ENCODE results near the gene TRPM2.
"Not testable (repeated sequence)": the region's sequence is repeated elsewhere in the genome, so short reads cannot be mapped to it uniquely, and the experiment has no call there.

Gene TRPM2

DNA sequence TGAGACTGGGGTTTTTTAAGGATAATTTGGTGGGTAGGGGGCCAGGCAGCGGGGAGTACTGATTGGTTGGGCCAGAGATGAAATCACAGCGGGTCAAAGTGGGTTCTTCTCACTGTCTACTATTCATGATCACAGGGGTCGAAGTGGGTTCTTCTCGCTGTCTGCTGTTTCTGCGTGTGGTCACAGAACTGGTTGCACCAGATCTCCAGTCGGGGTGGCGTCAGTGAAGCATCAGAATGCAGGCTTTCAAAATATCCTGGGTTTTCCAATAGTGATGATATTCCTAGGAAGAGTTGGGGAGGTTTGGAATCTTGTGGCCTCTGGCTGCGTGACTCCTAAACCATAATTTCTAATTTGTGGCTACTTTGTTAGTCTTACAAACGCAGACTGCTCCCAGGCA lies 45.1 kb downstream of the TRPM2 start:
- no peak for DNase-seq

DNA sequence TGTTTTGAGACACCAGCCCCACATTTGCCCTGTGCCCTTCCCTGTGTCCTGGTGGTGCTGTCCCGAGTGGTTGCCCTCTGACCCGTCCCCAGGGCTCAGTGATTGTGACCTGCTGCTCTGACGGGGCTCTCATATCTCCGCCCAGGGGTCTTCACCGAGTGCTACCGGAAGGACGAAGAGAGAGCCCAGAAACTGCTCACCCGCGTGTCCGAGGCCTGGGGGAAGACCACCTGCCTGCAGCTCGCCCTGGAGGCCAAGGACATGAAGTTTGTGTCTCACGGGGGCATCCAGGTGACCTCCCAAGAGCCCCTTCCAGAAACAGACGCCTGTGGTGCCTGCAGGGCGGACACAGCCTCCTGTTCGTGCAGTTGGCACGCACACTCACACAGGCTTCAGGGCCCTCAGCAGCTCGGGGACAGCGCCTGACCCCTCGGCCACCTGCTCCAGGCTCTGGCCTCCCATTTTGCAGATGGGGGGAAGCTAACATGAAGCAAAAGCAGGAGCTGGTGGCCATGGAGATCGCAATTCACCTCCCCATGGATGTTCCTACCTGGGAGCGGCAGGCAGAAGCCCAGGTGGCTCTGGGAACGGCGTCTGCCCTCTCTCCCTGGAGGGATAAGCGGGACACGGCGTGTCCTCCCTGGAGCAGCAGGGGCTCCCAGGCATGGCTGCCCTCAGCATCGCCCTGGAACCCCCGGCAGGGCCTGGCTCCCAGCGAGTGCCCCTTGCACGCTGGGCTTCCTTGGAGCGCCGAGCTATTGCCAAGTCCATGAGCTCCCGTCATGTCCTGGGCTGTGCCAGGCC lies 45.9 kb downstream of the TRPM2 start:
- DNase-seq, result no peak

DNA sequence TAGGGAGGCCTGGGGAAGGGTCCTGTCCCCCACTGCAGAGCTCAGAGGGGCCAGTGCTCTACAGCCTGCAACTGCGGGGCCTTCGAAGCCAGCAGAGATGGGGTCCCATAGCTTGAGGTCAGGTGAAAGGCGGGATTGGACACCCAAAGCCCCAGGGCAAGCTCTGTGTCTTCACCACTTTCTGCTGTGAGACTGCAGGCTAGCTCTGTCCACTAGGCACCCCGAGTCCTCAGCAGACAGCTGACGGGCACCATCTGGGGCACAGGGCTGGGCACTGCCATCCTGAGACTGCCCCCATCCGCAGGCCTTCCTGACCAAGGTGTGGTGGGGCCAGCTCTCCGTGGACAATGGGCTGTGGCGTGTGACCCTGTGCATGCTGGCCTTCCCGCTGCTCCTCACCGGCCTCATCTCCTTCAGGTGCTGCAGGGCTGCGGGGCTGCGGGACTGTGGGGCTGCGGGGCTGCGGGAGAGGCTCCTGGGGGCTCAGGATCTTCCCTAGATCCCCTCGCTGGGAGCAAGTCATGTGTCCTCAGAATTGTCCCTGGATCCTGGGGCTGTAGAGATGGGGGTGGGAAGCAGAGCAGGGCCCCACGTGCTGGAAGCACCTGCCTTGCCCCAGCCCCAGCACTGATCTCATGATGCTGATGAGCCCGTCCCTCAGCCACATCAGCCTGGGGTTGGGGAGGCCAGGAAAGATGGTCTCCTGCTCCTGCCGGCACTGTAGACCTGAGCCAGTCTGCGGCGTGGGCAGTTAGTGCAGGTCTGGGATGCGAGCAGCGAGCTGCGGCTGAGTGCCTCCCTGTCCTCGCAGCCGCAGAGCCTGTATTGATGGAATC lies 46.8 kb downstream of the TRPM2 start:
- DNase-seq, result no peak

DNA sequence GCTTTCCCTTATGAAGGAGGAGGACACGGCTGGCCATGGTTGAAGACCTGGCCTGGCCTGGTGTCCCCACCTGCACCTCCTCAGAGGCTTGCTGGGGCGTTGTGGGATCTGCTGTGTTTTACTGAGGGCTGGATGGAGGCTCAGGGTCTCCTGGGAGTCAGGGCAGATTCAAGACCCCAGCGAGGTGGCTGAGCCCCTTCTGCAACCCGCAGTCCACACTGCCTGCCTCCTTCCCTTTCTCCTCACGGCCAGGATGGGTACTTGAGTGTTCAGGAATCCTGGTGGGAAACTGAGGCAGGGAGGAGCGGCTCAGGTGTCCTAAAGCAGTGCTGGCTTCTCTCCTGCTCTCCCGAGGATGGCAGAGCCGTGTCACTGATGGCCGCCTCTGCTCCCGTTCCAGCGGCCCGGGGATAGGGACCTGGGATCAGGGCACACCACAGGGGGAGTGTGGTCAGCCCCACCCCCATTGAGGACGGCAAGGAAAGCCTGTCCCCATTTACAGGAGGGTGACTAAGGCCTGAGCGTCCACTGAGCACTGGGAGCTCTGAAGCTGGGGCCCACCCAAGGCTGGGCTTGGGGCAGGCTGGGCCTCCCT lies 47.5 kb downstream of the TRPM2 start:
- DNase-seq, result no peak

DNA sequence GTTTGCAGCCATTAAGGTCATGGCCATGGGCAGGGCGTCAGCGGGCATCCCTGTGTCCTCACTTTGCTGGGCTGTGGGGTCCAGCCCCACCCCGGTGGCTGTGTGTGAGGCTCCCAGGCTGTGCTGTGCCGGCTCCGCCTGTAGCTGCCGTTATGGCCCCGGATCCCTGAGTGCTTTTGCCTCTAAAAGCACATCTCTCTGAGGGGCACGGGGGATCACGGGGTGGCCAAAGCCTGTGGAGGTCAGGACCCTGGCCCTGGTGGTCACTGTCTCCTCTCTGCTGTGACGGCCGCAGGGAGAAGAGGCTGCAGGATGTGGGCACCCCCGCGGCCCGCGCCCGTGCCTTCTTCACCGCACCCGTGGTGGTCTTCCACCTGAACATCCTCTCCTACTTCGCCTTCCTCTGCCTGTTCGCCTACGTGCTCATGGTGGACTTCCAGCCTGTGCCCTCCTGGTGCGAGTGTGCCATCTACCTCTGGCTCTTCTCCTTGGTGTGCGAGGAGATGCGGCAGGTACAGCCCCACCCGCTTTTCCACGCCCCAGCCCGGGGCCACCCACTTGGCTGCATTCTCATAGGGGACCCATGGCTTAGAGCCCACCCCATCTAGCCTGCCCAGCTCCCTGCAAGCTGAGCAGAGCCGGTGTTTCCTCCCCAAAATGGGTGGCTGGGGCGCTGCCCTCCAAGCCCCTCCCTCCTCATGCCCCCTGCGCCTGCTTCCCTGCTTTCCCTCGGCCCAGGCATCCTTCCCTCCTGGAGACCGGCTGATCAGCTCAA lies 48.2 kb downstream of the TRPM2 start:
- no peak for DNase-seq

DNA sequence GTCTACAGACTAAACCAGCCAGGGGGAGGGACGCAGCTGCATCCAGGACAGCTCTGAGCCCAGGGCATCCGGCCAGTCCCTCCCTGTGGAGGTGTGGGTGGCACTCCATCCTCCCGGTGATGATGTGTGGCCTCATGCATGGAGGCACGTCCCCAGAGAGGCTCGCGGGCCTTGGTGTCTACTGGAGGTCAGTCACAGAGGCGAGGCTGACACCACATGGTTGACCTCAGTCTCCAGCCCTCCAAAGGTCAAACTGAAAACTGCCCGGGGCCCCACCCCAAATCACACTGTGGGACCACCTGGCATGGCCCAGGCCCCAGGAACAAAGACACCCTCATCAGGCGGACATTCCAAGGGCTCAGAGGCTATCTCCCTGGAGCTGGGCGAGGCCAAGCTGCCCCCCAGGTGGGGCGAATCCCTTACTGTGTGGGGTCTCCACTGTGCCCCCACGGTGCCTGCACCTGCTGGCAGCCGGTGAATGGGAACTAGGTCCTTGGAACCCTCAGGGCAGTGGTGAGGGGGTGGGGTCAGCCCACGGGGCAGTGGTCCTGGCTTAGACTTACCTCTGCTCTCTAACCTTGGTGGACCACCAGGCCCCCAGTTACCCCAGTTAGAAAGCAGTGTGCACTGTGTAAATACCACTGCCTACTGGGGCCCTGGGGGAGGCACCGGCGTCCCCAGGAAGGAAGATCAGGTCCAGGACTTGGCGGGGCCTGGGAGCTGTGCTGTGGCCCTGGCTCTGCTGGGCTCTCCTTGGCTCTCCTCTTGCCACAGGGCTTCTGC lies 49.1 kb downstream of the TRPM2 start:
- DNase-seq, result no peak

DNA sequence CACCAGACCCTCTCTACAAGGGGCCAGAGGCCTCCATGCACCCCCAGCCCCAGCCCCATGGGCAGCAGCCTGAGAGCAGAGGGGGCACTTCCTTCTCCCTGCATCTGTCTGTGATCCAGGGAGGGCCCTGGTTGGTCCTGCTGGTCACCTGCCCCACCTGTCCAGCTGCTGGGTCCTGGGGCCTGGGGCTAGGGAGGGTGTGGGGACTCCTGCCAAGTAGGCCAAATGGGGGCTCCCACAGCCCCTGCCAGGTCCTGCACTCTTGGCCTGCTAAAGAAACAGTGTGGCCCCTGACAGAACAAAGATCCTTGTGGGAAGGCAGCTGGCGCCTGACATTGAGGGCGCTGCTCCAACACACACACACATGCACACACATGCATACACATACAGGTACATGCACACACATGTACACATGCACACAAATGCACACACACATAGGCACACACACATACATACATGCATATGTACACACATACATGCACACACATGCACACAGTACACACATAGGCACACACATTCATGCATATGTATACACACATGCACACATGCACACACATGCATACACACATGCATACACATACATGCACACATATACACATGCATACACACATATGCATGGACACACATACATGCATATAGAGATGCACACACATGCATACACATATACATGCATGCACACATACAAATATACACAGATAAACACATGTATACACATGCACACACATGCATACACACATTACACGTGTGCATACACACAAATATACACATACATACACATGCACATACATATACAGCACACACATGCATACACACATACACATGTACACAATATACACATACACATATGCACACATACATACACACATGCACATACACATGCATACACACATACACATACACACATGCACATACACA lies 49.9 kb downstream of the TRPM2 start:
- no peak for DNase-seq

DNA sequence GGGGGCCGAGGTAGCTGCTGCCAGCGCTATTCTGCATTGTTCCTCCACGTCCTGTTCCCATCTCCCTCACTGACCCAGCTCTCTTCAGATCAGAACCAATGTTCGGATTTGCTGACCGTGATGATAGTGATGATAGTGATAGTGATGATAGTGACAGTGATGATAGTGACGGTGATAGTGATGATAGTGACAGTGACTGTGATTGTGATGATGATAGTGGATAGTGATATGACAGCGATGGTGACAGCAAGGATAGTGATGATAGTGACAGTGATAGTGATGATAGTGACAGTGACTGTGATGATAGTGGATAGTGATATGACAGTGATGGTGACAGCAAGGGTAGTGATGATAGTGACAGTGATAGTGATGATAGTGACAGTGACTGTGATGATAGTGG lies 51.1 kb downstream of the TRPM2 start:
- DNase-seq, result not testable (repeated sequence)

DNA sequence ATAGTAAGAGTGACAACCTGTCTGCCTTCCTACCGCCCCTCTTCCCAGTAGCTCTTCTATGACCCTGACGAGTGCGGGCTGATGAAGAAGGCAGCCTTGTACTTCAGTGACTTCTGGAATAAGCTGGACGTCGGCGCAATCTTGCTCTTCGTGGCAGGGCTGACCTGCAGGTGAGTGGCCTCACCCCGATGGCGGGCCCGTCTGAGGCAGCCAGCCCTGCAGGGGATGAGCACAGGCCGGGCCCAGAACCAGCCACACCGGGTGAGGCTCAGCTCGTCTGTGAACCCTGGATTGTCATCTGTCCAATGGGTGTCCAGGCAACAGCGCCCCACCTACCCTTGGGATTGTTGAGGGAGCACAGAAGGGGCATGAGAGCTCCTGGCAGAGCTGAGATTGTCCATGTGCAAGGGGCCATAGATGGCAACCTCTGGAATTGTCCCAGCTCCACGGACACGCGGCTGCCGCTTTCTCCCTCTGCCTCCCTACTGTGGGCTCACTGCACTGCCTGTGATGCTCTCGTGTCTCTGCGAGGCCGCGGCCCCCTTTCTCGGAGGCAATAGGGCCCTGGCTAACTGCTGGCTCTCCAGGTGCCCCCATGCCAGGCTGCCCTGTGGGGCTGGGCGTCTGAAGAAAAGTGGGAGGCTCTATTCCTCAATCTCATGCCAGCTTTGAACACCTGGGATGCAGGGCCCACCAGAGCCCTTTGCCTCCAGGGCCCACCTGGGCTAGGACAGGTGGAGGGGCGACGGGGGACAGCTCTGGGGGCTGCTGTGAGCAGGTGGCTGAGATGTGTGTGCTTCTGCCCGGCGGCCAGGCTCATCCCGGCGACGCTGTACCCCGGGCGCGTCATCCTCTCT lies 51.9 kb downstream of the TRPM2 start:
- no peak for DNase-seq

DNA sequence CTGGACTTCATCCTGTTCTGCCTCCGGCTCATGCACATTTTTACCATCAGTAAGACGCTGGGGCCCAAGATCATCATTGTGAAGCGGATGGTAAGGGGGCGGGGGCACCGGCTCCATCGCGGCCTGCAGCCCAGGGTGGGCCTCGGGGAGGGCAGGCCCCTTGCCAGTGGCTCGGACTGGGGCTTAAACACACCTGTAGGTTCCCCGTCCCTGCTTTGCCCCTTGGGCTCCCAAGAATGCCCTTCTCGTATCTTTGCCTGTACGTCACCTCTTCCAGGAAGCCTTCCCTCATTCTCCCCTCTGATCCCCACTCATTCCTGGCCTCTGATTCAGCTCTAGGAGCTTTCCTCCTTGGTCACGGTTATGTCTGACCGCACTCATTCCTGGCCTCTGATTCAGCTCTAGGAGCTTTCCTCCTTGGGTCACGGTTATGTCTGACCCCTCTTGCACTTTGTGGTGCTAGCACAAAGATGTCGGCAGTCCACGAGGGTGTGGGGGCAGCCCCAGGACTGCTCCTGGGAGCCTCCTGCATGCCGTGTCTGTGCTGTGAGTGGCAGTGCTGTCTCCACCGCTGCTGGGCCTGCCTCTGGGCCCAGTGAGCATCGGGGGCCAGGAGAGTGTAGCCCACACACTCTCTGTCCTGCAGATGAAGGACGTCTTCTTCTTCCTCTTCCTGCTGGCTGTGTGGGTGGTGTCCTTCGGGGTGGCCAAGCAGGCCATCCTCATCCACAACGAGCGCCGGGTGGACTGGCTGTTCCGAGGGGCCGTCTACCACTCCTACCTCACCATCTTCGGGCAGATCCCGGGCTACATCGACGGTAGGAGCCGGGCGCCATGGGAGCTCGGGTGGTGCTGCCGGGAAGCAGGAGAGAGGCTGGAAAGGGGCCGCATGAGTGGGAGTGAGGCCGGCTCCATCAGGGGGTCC lies 52.8 kb downstream of the TRPM2 start:
- DNase-seq, result no peak

DNA sequence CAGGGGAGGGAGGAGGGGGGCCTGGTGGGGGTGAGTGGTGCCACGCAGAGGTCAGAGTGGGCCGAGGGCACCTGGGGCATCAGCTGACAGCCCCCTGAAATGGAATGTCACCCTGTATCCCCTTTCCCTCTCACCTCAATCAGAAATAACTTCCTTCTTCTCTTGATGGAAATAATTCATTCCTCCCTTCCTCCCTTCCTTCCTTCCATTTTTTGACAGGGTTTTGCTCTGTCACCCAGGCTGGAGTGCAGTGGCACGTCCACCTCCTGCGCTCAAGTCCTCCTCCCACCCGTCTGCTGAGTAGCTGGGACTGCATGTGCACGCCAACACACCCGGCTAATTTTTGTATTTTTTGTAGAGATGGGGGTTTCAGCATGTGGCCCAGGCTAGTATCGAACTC lies 53.5 kb downstream of the TRPM2 start:
- DNase-seq, result no peak

DNA sequence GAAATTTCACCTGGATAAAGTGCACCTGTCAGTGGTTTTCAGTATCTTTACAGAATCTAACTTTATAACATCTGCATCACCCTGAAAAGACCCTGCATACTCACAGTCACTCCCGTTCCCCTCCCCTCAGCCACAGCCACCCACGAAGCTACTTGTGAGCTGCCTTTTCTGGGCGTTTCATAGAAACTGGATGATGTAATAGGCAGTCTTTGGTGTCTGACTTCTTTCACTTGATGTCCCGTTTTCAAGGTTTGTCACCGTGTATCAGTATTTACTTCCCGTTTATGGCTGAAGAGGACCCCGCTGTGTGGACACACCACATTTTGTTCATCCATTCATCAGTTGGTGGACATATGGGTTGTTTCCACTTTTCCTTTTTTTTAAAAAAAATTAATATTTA lies 54.1 kb downstream of the TRPM2 start:
- DNase-seq, result no peak

DNA sequence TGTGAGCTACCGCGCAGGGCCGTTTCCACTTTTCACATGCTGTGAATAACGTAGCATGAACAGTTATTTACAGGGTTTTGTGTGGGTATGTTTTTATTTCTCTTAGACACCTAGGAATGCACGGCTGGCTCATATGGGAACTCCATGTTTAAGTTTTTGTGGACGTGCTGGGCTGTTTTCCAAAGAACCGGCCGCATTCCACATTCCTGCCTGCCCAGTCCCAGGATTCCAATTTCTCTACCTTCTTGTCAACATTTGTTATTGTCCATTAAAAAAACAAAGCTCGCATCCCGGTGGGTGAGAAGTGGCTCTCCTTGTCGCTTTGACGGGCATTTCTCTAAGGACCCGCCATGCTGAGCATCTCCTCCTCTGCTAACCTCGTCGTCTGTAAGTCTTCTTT lies 54.8 kb downstream of the TRPM2 start:
- no peak for DNase-seq

DNA sequence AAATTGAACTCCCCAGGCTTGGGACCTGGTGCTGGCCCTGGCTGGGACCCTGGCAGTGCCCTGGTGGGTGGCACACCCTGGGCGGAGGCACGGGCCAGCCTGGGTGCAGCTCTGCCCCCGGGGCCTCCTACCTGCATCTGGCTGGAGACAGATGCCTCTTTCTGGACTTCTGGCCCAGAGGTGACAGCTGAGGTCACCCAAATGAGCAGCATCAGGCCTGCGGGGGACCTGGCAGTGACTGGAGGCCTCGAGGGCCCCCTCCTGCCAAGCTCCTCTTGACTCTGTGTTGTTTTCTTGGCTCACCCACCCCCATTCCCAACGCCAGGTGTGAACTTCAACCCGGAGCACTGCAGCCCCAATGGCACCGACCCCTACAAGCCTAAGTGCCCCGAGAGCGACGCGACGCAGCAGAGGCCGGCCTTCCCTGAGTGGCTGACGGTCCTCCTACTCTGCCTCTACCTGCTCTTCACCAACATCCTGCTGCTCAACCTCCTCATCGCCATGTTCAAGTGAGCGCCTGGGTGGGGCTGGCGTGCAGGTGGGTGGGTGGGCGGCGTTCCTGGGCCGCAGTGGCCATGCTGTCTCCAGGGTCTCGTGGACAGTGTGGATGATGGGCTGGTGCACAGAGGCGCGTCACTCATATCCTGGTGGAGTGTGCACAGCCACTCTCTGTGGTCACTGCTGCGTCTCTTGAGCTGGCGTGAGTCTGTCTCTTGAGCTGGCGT lies 60.3 kb downstream of the TRPM2 start:
- DNase-seq, result no peak

DNA sequence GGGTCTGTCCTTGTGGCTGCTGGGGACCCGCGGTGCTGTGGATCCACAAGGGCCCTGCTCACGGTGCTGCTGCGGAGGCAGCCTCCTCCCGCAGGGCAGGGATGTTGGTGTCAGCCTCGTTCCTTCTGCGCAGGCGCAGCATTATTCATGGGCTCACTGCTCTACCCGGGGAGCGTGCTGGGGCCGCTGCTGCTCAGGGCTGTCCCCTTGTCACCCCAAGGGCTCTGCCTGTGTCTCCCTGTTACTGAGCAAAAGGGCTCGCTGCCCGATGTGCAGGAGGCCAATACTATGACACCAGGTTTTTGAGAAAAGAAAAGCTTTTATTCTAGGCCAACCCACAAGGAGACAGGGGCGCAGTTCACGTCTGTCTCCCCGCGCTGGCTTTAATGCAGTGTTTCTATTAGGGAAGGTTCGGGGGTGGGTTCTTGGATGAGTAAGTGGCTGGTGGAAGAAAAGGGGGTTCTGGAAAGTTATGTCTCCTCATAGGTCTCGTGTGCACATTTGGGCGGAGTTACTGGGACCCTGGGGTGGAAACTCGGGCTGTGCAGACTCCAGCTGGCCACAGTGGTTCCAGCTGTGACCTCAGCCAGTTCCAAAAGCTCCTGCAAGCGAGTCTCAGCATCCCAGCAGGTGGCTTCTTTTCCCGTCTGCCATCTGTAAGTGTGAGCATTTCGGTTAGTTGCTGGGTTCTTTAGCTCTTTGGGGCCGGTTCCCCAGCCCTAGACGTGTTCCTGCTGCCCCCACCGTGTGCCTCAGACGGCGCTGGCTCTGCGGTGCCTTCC lies 61.1 kb downstream of the TRPM2 start:
- DNase-seq, result peak; percentile 35

DNA sequence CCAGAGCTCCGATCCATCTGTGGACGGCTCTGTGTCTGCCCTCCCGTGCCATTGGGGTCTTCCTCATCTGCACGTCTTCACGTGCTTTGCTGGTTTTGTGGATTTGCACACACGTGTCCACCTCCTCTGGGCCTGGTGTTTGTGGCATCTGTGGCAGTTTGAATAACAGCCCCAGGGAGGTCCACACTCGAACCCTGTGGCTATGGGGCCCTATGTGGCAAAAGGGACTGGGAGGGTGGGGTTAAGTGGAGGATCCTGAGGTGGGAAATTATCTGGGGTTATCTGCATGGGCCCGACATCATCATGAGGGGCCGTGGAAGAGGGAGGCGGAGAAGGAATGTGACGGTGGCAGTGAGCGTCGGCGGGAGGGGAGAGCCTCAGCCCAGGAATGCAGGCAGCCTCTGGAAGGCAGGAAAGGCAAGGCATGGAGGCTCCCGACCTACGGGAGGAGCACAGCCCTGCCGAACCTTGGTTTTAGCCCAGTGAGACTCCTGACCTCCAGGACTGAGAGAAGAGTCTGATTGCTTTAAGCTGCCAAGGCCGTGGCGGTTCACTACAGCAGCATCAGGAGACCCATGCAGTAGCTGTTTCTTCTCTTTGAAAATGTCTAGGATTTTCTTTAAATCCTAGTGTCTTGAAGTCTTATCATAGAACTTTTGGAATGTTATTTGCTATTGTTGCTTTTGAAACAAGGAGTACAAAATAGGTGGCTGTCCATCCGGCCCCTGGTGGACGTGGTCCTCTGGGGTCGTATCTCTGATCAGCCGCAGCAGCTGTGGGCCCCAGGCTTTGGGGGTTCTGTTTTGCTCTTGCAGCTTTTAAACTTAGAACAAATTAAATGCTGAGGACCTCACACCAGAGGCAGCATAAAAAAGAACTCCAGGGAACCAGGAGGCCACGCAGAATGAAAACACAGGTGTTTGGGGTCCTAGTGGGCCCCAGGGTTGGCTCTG lies 61.9 kb downstream of the TRPM2 start:
- no peak for DNase-seq
